ENCODE measurements around the gene EIF2S2.

EIF2S2 gene

GRCh38 chr20:34120213-34120612, 8.2 kb upstream of the EIF2S2 start:
- no peak overlapping the region for H3K9ac ChIP-seq (ENCODE audit: low read length)
- TF ChIP-seq CTCF (IDR thresholded peaks at IDR 0.05; ENCODE audit: insufficient read depth, low read length, poor library complexity, severe bottlenecking) = no peak
- TF ChIP-seq EZH2phosphoT487 (conservative IDR thresholded peaks at IDR 0.05; ENCODE audit: low read length) = no peak
- no peak overlapping the region for H3K4me2 ChIP-seq (ENCODE audit: low read depth, low read length, poor library complexity, severe bottlenecking)
- H3K27me3 ChIP-seq (ENCODE audit: low read length) = no peaks in the 10 kb centered on the region
- H2AFZ ChIP-seq (ENCODE audit: low read depth, low read length, severe bottlenecking) = no peak overlapping the region
- no peaks in the 10 kb centered on the region for H3K36me3 ChIP-seq (ENCODE audit: low read length)
- no peaks in the 10 kb centered on the region for H3K79me2 ChIP-seq (ENCODE audit: insufficient read depth, low read length)
- H3K27ac ChIP-seq (ENCODE audit: low read depth, low read length) = no peak overlapping the region
- H3K9me3 ChIP-seq (ENCODE audit: insufficient read depth, low read length) = no peaks in the 10 kb centered on the region
- no peaks in the 10 kb centered on the region for H3K9me2 ChIP-seq (replicated peaks; ENCODE audit: insufficient read depth, low read length)
- H3F3A ChIP-seq (ENCODE audit: insufficient read depth) = no peaks in the 10 kb centered on the region
- no peak overlapping the region for H3K4me3 ChIP-seq (ENCODE audit: insufficient read depth, low read length, poor library complexity, severe bottlenecking)
- no peaks in the 10 kb centered on the region for H4K20me1 ChIP-seq (ENCODE audit: low read depth, low read length)

- no peaks in the 10 kb centered on the region for H3K27me3 ChIP-seq (ENCODE audit: low read length)
- no peaks in the 10 kb centered on the region for H3K9me3 ChIP-seq (ENCODE audit: insufficient read depth, low read length)
- H3K4me3 ChIP-seq (ENCODE audit: insufficient read depth, low read length, poor library complexity, severe bottlenecking) = no peak overlapping the region
- peaks cover 18% of the 10 kb centered on the region for H3K79me2 ChIP-seq (ENCODE audit: insufficient read depth, low read length)
- H3K4me2 ChIP-seq (ENCODE audit: low read depth, low read length, poor library complexity, severe bottlenecking) = no peak overlapping the region
- TF ChIP-seq EZH2phosphoT487 (conservative IDR thresholded peaks at IDR 0.05; ENCODE audit: low read length) (no peak), CTCF (IDR thresholded peaks at IDR 0.05; ENCODE audit: insufficient read depth, low read length, poor library complexity, severe bottlenecking) (no peak)
- H3K9ac ChIP-seq (ENCODE audit: low read length) = no peak overlapping the region
- no peak overlapping the region for H2AFZ ChIP-seq (ENCODE audit: low read depth, low read length, severe bottlenecking)
- no peak overlapping the region for H3K27ac ChIP-seq (ENCODE audit: low read depth, low read length)
- no peaks in the 10 kb centered on the region for H3F3A ChIP-seq (ENCODE audit: insufficient read depth)
- no peaks in the 10 kb centered on the region; the same call in 1 of the 2 replicates for H3K36me3 ChIP-seq (ENCODE audit: low read length)
- no peaks in the 10 kb centered on the region for H3K9me2 ChIP-seq (replicated peaks; ENCODE audit: insufficient read depth, low read length)
- H4K20me1 ChIP-seq (ENCODE audit: low read depth, low read length) = peaks cover 9% of the 10 kb centered on the region; the same call in 1 of the 2 replicates
Observed at GRCh38 chr20:34115232-34115631, 3.2 kb upstream of the EIF2S2 start.

- Histone ChIP-seq H3K36me3 (ENCODE audit: low read length) (no peaks in the 10 kb centered on the region; the same call in 1 of the 2 replicates), H2AFZ (ENCODE audit: low read depth, low read length, severe bottlenecking) (no peak overlapping the region), H3K79me2 (ENCODE audit: insufficient read depth, low read length) (peaks cover 22% of the 10 kb centered on the region), H3F3A (ENCODE audit: insufficient read depth) (no peaks in the 10 kb centered on the region), H3K4me3 (ENCODE audit: insufficient read depth, low read length, poor library complexity, severe bottlenecking) (no peak overlapping the region), H3K4me2 (ENCODE audit: low read depth, low read length, poor library complexity, severe bottlenecking) (no peak overlapping the region), H3K9ac (ENCODE audit: low read length) (no peak overlapping the region), H3K27ac (ENCODE audit: low read depth, low read length) (no peak overlapping the region), H3K9me2 (replicated peaks; ENCODE audit: insufficient read depth, low read length) (no peaks in the 10 kb centered on the region), H3K9me3 (ENCODE audit: insufficient read depth, low read length) (no peaks in the 10 kb centered on the region), H3K27me3 (ENCODE audit: low read length) (no peaks in the 10 kb centered on the region), H4K20me1 (ENCODE audit: low read depth, low read length) (peaks cover 12% of the 10 kb centered on the region; the same call in 1 of the 2 replicates)
- TF ChIP-seq EZH2phosphoT487 (conservative IDR thresholded peaks at IDR 0.05; ENCODE audit: low read length) = no peak
- TF ChIP-seq CTCF (IDR thresholded peaks at IDR 0.05; ENCODE audit: insufficient read depth, low read length, poor library complexity, severe bottlenecking) = no peak
Observed at GRCh38 chr20:34114809-34115208, 2.8 kb upstream of the EIF2S2 start.

Data from SU-DHL-6 (cell line).